GM12878 (cell line): ENCODE data around the gene PPIP5K1. TPM values are rescaled to one million over a fixed set of nuclear protein-coding genes. Genes with fewer than 3 reads are reported as not detected.

Experiments
- ASH2L ChIP-seq: fragments of 300-600, 200-600 bp; sonication (generic); IDR thresholded peaks from 2 replicates; pipeline ENCODE4 v1.6.1; 2017; ENCODE audit warnings: low read depth, mild to moderate bottlenecking, borderline replicate concordance
- BRCA1 ChIP-seq: IDR thresholded peaks from 2 replicates; pipeline ENCODE4 v1.6.1; 2011; ENCODE audit warnings: low read depth, low read length, improper control_type of control experiment
- CEBPB ChIP-seq, 2 experiments: fragments of 150-350 bp in 1 of 2; IDR thresholded peaks; 2 replicates each; pipeline ENCODE4 v1.6.1; 2012 to 2014; ENCODE audit warnings: low read depth in 2 of 2, low read length in 2 of 2, borderline replicate concordance in 1 of 2, inconsistent platforms in 1 of 2
- CHD1 ChIP-seq: IDR thresholded peaks from 2 replicates; pipeline ENCODE4 v1.6.1; 2012; ENCODE audit warnings: low read depth, low read length, improper control_type of control experiment
- ESRRA ChIP-seq: IDR thresholded peaks from 2 replicates; pipeline ENCODE4 v1.6.1; 2012; ENCODE audit warnings: mild to moderate bottlenecking, low read length, improper control_type of control experiment
- FOS ChIP-seq: IDR thresholded peaks from 3 replicates; pipeline ENCODE4 v1.6.1; 2011; ENCODE audit warnings: borderline replicate concordance; ENCODE audit not compliant: insufficient read length; ENCODE audit errors: extremely low read depth
- KAT2A ChIP-seq: conservative IDR thresholded peaks from 2 replicates; pipeline ENCODE4 v1.6.1; 2011; ENCODE audit warnings: low read depth, low read length; ENCODE audit not compliant: control insufficient read depth
- MAX ChIP-seq: IDR thresholded peaks from 2 replicates; pipeline ENCODE4 v1.6.1; 2012; ENCODE audit warnings: low read depth, low read length, improper control_type of control experiment
- MEF2B ChIP-seq: fragments of 450-650 bp; IDR thresholded peaks from 2 replicates; pipeline ENCODE4 v1.6.1; 2018; ENCODE audit warnings: mild to moderate bottlenecking, moderate library complexity; ENCODE audit not compliant: partially characterized antibody, poor library complexity, severe bottlenecking
- NR2F1 ChIP-seq: fragments of 450-650 bp; conservative IDR thresholded peaks from 2 replicates; pipeline ENCODE4 v1.6.1; 2017; ENCODE audit warnings: mild to moderate bottlenecking
- RELA ChIP-seq: fragments of 450-650 bp; IDR thresholded peaks from 2 replicates; pipeline ENCODE4 v1.8.0; 2014; ENCODE audit warnings: borderline replicate concordance; ENCODE audit not compliant: partially characterized antibody
- TARDBP ChIP-seq: IDR thresholded peaks from 2 replicates; pipeline ENCODE4 v1.6.1; 2016; ENCODE audit warnings: borderline replicate concordance
- ZBED1 ChIP-seq: IDR thresholded peaks from 2 replicates; pipeline ENCODE4 v1.6.1; 2016; ENCODE audit warnings: borderline replicate concordance
- ZNF24 ChIP-seq: fragments of 450-650 bp; IDR thresholded peaks from 2 replicates; pipeline ENCODE4 v1.6.1; 2017; ENCODE audit warnings: antibody characterized with exemption, mild to moderate bottlenecking
- polyA plus RNA-seq, 11 experiments: library from polyadenylated mRNA; depleted of rRNA in 4 of 11; unstranded in 6 of 11; stranded (reverse) in 5 of 11; fragments of >200 nt; fragmentation: Nextera tagmentation in 4 of 11; fragmentation: Illumina TruSeq in 1 of 11; extraction: Ambion mirVana in 4 of 11; extraction: Trizol in 1 of 11; gene quantifications; 1 replicate in 1 of 11; 2 replicates in 10 of 11; pipeline versions ENCODE4 v1.2.1 to v1.2.3, GENCODE V29; 2011 to 2016; ENCODE audit warnings: inconsistent platforms in 2 of 11, missing spikeins in 2 of 11, low read depth in 1 of 11
- total RNA-seq, 4 experiments: library from RNA; depleted of rRNA in 3 of 4; stranded (reverse); fragments of >200 nt in 3 of 4; fragmentation: Illumina TruSeq in 1 of 4; extraction: Trizol in 1 of 4; gene quantifications; 2 replicates each; pipeline versions ENCODE4 v1.2.1 to v1.2.3, GENCODE V29; 2013 to 2021
- TF ChIP-seq, protein P1 (sequence below): IDR thresholded peaks from 2 replicates; pipeline ENCODE4 v1.6.1; 2012; ENCODE audit warnings: low read depth, low read length, improper control_type of control experiment
- TF ChIP-seq, protein P2 (sequence below): fragments of 450-650 bp; IDR thresholded peaks from 2 replicates; pipeline ENCODE4 v1.6.1; 2017; ENCODE audit warnings: mild to moderate bottlenecking, moderate library complexity
- TF ChIP-seq, protein P3 (sequence below): IDR thresholded peaks from 2 replicates; pipeline ENCODE4 v1.6.1; 2011; ENCODE audit warnings: low read depth, mild to moderate bottlenecking, low read length, moderate library complexity, borderline replicate concordance; ENCODE audit errors: extremely low read depth

The PPIP5K1 gene
- total and polyA plus RNA-seq, 10 of the 15 experiments (the other 5 are each of a cell fraction or from before 2014, with no cell fraction given), result 2.5 to 54.4 (median 19.4) TPM

DNA sequence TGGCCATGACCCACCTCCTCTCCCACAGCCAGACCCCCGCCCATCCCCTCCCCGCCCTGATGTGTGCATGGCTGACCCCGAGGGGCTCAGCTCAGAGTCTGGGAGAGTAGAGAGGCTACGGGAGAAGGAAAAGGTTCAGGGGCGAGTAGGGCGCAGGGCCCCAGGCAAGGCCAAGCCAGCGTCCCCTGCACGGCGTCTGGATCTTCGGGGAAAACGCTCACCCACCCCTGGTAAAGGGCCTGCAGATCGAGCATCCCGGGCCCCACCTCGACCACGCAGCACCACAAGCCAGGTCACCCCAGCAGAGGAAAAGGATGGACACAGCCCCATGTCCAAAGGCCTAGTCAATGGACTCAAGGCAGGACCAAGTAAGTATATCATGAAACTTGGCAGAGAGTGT, 60.9 kb downstream of the PPIP5K1 start (continued):
- TF ChIP-seq ZNF24 (no peak), MEF2B (no peak), CHD1 (no peak), FOS (no peak), BRCA1 (no peak), MAX (no peak), ZBED1 (no peak), TARDBP (no peak), NR2F1 (no peak), CEBPB (IDR thresholded peaks at IDR 0.05; ENCODE audit: borderline replicate concordance in 1 of 2, low read depth in 2 of 2, low read length in 2 of 2) (no peak), ASH2L (no peak), ESRRA (no peak), RELA (no peak), KAT2A (no peak)
- TF ChIP-seq, protein P1, sequence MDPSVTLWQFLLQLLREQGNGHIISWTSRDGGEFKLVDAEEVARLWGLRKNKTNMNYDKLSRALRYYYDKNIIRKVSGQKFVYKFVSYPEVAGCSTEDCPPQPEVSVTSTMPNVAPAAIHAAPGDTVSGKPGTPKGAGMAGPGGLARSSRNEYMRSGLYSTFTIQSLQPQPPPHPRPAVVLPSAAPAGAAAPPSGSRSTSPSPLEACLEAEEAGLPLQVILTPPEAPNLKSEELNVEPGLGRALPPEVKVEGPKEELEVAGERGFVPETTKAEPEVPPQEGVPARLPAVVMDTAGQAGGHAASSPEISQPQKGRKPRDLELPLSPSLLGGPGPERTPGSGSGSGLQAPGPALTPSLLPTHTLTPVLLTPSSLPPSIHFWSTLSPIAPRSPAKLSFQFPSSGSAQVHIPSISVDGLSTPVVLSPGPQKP, result no peak
- TF ChIP-seq, protein P2, sequence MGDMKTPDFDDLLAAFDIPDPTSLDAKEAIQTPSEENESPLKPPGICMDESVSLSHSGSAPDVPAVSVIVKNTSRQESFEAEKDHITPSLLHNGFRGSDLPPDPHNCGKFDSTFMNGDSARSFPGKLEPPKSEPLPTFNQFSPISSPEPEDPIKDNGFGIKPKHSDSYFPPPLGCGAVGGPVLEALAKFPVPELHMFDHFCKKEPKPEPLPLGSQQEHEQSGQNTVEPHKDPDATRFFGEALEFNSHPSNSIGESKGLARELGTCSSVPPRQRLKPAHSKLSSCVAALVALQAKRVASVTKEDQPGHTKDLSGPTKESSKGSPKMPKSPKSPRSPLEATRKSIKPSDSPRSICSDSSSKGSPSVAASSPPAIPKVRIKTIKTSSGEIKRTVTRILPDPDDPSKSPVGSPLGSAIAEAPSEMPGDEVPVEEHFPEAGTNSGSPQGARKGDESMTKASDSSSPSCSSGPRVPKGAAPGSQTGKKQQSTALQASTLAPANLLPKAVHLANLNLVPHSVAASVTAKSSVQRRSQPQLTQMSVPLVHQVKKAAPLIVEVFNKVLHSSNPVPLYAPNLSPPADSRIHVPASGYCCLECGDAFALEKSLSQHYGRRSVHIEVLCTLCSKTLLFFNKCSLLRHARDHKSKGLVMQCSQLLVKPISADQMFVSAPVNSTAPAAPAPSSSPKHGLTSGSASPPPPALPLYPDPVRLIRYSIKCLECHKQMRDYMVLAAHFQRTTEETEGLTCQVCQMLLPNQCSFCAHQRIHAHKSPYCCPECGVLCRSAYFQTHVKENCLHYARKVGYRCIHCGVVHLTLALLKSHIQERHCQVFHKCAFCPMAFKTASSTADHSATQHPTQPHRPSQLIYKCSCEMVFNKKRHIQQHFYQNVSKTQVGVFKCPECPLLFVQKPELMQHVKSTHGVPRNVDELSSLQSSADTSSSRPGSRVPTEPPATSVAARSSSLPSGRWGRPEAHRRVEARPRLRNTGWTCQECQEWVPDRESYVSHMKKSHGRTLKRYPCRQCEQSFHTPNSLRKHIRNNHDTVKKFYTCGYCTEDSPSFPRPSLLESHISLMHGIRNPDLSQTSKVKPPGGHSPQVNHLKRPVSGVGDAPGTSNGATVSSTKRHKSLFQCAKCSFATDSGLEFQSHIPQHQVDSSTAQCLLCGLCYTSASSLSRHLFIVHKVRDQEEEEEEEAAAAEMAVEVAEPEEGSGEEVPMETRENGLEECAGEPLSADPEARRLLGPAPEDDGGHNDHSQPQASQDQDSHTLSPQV, result no peak
- TF ChIP-seq, protein P3, sequence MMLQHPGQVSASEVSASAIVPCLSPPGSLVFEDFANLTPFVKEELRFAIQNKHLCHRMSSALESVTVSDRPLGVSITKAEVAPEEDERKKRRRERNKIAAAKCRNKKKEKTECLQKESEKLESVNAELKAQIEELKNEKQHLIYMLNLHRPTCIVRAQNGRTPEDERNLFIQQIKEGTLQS, result no peak
